GM18505 (cell line): ENCODE data around the gene QPCTL.

Experiments used
- ATAC-seq: cut with Tn5 transposase; IDR thresholded peaks from one replicate; pipeline ENCODE4 v1.9.1; 2021; ENCODE audit not compliant: unreplicated experiment
- POLR2A ChIP-seq: IDR thresholded peaks from 4 replicates; pipeline ENCODE4 v1.6.1; 2011; ENCODE audit warnings: borderline replicate concordance; ENCODE audit not compliant: insufficient read depth, insufficient read length; ENCODE audit errors: extremely low read depth

Gene QPCTL

DNA sequence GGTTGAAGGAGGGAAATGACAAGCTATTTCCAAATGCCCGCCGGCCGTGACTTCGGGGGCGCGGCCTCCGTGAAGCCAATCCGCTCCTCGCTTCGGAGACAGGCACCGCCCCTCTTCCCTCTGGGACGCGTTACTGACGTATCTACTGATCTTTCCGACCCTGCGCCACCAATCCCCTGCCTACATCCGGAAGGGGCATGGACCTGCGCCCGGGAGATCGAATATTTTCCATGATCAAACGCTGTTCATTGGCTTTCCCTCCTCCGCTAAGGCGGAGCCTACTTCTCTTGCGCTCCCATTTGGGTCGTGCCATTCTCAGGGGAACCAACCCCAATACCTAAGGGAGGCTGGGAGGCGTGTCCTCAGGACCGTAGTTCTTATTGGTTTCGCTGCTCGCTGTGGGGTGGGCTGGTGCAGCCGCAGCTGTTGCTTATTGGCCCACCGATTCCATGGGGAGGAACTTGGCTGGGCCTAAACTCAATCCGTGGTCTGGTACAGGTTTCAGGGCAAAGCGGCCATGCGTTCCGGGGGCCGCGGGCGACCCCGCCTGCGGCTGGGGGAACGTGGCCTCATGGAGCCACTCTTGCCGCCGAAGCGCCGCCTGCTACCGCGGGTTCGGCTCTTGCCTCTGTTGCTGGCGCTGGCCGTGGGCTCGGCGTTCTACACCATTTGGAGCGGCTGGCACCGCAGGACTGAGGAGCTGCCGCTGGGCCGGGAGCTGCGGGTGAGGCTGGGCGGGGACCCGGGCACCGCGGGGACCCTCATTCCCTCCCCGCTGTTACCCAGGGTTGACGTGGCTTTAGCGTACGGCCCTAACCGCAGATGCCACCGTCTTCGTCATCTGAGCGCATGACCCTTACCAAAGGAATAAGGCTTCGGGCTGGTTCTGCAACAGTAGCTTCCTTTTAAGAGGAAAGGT, at the start of gene QPCTL:
QPCTL (plus strand) TSS at position 480 of the 919 bp plus-strand sequence; CDS start at position 518, 38 bp downstream.
- peak; percentile 94 for TF ChIP-seq POLR2A
- peak; percentile 81 for ATAC-seq

DNA sequence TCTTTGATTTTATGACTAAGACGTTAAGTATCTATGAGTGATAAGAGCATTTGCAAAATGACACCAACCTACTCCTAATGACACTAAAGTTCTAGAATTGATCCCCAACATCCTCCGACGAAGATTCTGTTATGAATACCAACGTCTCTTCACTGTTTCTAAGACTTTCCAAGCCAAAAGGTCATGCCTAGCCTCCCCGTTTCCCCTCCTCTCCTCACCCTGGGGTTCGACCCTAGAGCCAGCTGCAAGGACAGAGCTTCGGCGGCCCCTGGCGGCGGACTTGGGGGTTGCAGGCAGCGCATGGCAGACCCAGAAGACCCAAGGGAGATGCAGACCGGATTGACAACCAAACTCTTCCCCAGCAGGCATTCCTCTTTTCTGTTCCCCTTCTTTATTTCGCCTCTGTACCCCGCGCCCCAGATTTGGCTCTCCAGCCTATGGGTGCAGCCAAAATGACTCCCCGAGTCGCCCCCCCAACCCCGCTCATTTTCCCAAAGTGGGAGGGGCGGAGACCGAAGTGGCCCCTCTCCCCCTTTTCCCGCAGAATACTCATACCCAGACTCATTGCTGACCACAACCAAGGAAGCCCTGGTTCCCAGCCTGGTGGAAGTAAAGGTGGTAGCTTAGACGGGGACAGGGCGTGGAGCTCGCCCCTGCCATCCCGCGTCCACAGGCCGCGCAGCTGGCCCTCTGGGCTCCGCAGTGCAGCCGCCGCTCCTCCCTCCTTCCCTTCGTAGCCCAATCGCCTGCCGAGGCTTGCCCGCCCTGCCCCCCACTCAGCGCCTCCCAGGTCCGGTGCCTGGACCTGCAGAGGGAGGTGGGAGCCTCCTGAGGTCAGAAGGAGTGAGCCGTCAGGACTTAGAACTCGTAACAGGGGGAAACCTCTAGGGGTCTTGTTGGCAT, 49.2 kb upstream of the QPCTL start:
- no peak for ATAC-seq

GRCh38 chr19:45643927-45644771, 48.3 kb upstream of the QPCTL start:
- no peak for ATAC-seq

More for the DNA sequence above, 49.2 kb upstream of the QPCTL start:
- TF ChIP-seq POLR2A: no peak

GRCh38 chr19:45645068-45645630, 47.3 kb upstream of the QPCTL start:
- TF ChIP-seq POLR2A: no peak
- no peak for ATAC-seq

More at GRCh38 chr19:45643927-45644771, 48.3 kb upstream of the QPCTL start:
- TF ChIP-seq POLR2A: no peak

DNA sequence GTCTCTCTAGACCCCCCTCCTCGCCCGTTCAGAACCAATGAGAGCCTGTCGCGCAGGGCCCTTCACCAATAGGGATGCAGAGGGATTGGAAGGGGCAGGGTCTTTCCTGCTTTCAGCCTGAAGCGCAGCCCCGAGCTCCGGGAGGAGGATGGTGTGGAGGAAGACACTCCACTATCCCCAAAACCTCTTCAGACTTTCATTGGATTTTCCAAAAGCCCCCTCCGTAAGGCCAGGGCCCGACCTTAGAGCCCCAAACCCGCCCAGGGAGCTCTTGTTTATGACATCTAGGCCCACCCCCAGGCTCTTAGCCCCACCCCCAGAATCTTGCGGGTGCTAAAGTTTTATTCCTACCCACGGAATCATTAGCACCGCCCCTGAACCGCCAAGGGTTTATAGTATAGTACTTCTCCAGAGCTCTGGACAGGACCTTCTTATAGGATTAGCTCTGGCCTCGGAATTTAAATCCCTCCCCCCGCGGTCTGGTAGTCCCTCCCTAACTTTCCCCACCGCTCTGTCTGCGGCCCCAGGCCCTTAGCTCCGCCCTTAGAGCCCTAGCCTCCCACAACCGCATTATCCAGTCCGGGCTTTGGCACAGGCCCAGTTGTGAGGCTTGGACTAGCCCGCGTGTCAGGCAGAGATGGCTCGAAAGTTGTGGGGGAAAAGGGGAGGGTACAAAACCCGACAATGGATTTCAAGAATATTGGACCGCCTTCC, 46.7 kb upstream of the QPCTL start:
- TF ChIP-seq POLR2A: no peak
- ATAC-seq: no peak

GRCh38 chr19:45646345-45646698, 46.1 kb upstream of the QPCTL start:
- no peak for TF ChIP-seq POLR2A
- ATAC-seq: no peak

- no peak for ATAC-seq
- TF ChIP-seq POLR2A: no peak
Measured at GRCh38 chr19:45650722-45651121, 41.7 kb upstream of the QPCTL start.

DNA sequence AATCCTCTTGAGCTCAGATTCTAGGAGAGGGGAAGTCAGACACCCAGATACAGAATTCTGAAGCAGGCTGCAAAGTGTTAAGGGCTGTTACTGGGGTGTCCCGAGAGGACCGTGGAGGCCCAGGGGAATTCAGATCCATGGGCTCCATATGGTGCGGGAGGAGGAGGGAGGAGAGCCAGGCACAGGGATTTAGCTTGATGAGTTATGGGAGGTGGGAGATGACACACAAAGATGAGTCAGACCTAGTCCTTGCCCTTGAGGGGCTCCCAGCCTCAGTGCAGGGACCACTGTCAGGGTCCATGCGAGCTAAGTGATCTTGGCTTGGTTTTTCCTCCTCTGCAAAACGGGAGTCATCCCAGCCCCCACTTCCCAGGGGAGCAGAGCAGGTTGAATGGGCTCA, 38.8 kb upstream of the QPCTL start:
- no peak for TF ChIP-seq POLR2A
- ATAC-seq: no peak

GRCh38 chr19:45655073-45655472, 37.4 kb upstream of the QPCTL start:
- TF ChIP-seq POLR2A: no peak
- no peak for ATAC-seq

DNA sequence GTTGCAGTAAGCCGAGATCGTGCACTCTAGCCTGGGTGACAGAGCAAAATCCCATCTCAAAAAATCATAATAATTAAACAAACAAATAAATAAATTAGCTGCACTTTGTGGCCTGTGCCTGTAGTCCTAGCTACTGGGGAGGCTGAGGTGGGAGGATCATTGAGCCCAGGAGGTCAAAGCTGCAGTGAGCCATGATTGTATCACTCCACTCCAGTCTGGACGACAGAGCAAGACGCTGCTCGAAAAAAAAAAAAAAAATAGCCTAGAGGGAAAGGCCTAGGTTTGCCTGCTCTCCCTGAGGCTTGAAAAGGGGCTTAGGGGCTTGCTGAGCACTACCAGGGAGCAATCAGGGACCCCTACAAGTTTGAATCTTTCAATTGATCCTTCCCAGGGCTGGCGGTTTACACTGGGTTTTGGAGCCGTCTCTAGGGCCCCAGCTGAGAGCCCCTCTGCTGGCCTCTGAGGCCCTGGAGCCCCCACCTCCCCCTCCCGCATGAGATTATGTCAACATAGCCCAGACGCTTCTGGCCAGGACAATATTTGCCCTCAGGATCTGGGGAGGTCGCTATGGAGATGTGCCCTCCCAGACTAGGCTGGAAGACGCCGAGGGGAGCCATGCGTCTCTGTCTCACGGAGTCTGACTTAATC, 34.8 kb upstream of the QPCTL start:
- TF ChIP-seq POLR2A: no peak
- ATAC-seq: no peak

GRCh38 chr19:45659096-45659729, 33.3 kb upstream of the QPCTL start:
- no peak for TF ChIP-seq POLR2A
- no peak for ATAC-seq
